Measurements from ENCODE around the gene SECISBP2. TPM values are rescaled to one million over a fixed set of nuclear protein-coding genes. Genes with fewer than 3 reads are reported as not detected.
"Not testable (repeated sequence)": the region's sequence is repeated elsewhere in the genome, so short reads cannot be mapped to it uniquely, and the experiment has no call there.

The SECISBP2 gene
- total and polyA plus RNA-seq, 3 donors from 2014 or later = 127 to 176 (median 145) TPM

DNA sequence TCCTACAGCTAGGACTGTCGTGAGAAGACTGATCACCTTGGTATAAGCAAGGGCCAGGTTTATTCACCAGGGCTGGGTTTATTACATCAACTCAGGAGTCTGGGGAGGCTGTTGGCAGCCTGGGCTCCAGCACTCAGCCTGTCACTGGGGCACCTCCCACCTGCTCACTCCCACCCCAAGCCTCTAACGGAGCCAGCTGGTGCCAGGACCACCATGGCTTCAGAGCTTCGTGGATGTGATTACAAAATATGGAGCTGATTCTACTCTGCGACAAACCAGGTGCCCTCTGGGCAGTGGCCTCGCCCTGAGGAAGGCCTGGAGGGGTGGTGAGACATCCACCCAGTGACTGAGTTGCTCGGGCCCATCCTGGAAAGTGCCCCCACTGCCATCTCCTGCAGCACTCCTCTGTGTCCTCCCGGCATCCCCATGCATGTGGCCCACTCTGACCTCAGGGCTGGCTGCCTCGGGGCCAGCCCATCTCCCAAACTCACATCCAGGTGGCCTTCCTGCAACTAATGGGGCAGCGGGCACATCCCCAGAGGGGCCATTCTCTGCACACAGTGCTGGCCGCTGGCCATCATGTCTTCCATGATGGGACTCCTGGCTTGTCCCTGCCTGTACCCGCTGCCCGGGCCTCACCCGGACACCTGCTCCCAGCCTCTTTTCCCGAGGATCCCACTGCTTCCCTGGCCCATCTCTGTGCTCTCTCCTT, 49.6 kb downstream of the SECISBP2 start:
- Histone ChIP-seq H3K27ac (no peak overlapping the region), H3K4me1 (no peaks in the 10 kb centered on the region), H3K27me3 (no peaks in the 10 kb centered on the region), H3K9me3 (no peaks in the 10 kb centered on the region), H3K36me3 (ENCODE audit: low read depth, missing control alignments) (no peaks in the 10 kb centered on the region), H3K4me3 (no peak overlapping the region)
- no peak for DNase-seq
- intact Hi-C loops (cut with DNase I; ENCODE audit: low total_unique reads) = no loop called here
- no peak for TF ChIP-seq POLR2A (IDR thresholded peaks at IDR 0.05)
- TF ChIP-seq CTCF (IDR thresholded peaks at IDR 0.05) = no peak
- 83 to 89% methylated on average over 9 to 14 of the region's 14 CpGs for WGBS, 2 donors

DNA sequence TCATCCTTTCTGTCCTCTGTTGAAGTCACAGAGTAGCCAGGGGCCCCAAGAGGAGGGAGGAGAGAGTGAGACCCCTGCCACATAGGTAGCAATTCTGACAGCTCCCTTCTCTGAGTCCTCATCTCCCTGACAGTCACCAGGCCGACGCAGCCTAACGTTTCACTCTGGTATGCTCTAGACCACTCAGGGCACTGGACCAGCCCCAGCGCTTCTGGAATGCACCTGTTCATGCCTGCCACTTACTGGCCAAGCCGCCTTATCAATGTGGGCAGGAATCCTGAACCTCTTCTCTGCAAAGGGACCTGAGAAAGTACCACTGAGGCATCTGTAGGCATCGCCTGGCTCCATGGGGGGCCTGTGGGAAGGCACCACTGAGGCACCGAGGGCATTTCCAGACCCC, 50.2 kb downstream of the SECISBP2 start:
- no peaks in the 10 kb centered on the region for H3K9me3 ChIP-seq
- DNase-seq = no peak
- no peaks in the 10 kb centered on the region for H3K36me3 ChIP-seq (ENCODE audit: low read depth, missing control alignments)
- H3K4me3 ChIP-seq = no peak overlapping the region
- intact Hi-C loops (cut with DNase I; ENCODE audit: low total_unique reads) = no loop called here
- H3K27me3 ChIP-seq = no peaks in the 10 kb centered on the region
- WGBS, 2 donors = 80 to 91% methylated on average over 6 to 7 of the region's 7 CpGs
- H3K4me1 ChIP-seq = no peaks in the 10 kb centered on the region
- TF ChIP-seq CTCF (IDR thresholded peaks at IDR 0.05) = no peak
- no peak for TF ChIP-seq POLR2A (IDR thresholded peaks at IDR 0.05)
- no peak overlapping the region for H3K27ac ChIP-seq

- no peak overlapping the region for H3K4me3 ChIP-seq
- 79 to 86% methylated on average over 8 of the region's 8 CpGs for WGBS, 2 donors
- H3K4me1 ChIP-seq = no peaks in the 10 kb centered on the region
- TF ChIP-seq POLR2A (IDR thresholded peaks at IDR 0.05) = no peak
- no peak for TF ChIP-seq CTCF (IDR thresholded peaks at IDR 0.05)
- H3K36me3 ChIP-seq (ENCODE audit: low read depth, missing control alignments) = no peaks in the 10 kb centered on the region
- no peaks in the 10 kb centered on the region for H3K9me3 ChIP-seq
- no peaks in the 10 kb centered on the region for H3K27me3 ChIP-seq
- DNase-seq = no peak
- no peak overlapping the region for H3K27ac ChIP-seq
- intact Hi-C loops (cut with DNase I; ENCODE audit: low total_unique reads) = no loop called here
Measured at GRCh38 chr9:89368978-89369377, 50.7 kb downstream of the SECISBP2 start.

- TF ChIP-seq POLR2A (IDR thresholded peaks at IDR 0.05) = no peak
- no peak for TF ChIP-seq CTCF (IDR thresholded peaks at IDR 0.05)
- H3K4me1 ChIP-seq = no peaks in the 10 kb centered on the region
- intact Hi-C loops (cut with DNase I; ENCODE audit: low total_unique reads) = no loop called here
- H3K9me3 ChIP-seq = no peaks in the 10 kb centered on the region
- no peak overlapping the region for H3K27ac ChIP-seq
- 74 to 90% methylated on average over 6 of the region's 6 CpGs for WGBS, 2 donors
- no peaks in the 10 kb centered on the region for H3K27me3 ChIP-seq
- no peak for DNase-seq
- no peaks in the 10 kb centered on the region for H3K36me3 ChIP-seq (ENCODE audit: low read depth, missing control alignments)
- H3K4me3 ChIP-seq = no peak overlapping the region
Measured at GRCh38 chr9:89370593-89370992, 52.3 kb downstream of the SECISBP2 start.

- H3K36me3 ChIP-seq (ENCODE audit: low read depth, missing control alignments); H3K4me3 ChIP-seq; H3K4me1 ChIP-seq; H3K27me3 ChIP-seq; H3K27ac ChIP-seq; intact Hi-C loops (cut with DNase I; ENCODE audit: low total_unique reads); H3K9me3 ChIP-seq; DNase-seq: not testable (repeated sequence)
- 89 to 100% methylated on average over 2 to 5 of the region's 5 CpGs for WGBS, 2 donors
Measured at GRCh38 chr9:89371791-89372190, 53.5 kb downstream of the SECISBP2 start.
